GM21576 (cell line): ENCODE measurements around the gene PRTFDC1.

ENCODE experiments used
- ATAC-seq: cut with Tn5 transposase; IDR thresholded peaks from one replicate; pipeline ENCODE4 v1.9.1; 2021; ENCODE audit warnings: mild to moderate bottlenecking, moderate library complexity; ENCODE audit not compliant: unreplicated experiment

The PRTFDC1 gene

DNA sequence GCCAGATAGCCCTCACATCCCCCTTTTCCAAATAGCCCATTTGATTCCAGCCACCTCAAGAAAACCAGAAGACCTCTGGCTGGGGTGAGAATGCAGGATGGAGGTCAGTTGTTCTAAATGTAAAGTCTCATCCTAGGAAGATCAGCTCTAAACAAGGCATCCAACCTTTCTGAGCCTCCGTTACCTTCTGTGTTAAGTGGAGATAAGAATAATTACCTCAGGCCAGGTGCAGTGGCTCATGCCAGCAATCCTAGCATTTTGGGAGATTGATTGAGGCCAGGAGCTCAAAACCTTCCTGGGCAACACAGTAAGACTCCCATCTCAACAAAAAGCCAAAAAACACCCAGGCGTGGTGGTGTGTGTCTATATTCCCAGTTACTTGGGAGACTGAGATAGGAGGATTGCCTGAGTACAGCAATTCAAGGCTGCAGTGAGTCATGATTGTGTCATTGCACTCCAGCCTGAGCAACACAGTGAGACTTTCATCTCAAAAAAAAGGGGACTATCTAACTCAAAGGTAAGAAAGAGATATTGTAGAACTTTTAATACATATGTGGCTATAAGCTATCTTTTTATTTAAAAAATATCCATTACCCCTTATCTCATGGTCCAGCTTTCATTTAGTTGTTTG, 43.5 kb downstream of the PRTFDC1 start:
- no peak for ATAC-seq

DNA sequence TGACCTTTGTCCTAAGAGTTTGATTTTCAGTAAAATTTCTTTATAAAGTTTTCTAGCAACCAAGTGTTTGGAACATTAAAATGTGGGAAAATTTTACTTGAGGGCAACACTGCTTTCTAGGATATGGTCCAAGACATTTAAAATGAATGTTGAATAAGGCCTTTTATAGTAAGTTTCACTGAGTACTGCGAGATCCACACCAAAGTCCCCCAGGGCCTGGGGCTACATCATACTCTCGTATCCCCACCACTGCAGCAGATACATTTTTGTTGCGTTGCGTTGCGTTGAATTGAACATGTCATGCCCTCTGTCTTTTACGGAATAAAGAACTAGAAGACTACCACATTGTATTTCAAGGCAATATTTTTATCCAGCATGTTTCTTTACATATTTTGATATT, 44.5 kb downstream of the PRTFDC1 start:
- no peak for ATAC-seq

DNA sequence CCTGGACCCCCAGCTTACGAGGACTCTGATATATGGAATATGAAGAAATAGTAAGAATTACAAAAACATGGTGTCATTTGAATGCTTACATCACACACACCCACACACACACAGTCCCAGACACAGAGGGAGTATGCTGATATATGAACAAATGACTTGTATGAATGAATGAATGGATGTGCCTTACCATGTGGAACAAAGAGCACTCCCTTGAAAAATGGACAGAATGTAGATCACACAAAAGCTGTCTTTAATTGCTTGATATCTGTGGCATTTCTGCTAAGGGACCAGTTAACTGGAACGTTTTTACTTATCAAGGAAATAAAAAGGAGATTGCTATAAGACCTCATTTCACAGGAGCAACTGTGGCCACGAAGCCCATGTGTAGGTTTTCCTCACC, 46.0 kb downstream of the PRTFDC1 start:
- no peak for ATAC-seq

- ATAC-seq: no peak
Measured at GRCh38 chr10:24904824-24905223, 47.6 kb downstream of the PRTFDC1 start.

DNA sequence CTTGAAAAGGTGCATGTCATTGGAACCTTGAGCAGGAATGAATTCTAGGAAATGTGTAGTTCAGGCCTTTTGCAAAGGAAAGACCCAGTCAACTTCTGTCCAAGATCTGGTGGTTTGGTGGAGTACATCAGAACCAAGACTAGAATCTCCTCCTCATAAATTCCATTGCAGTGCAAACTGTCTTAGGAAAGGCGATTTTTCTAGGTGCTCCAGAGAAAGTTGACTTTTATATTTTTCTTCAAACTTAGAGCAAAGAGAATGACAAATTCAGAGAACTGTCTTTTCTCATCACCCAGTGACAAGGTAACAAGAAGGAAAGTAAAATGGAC, 50.0 kb downstream of the PRTFDC1 start:
- ATAC-seq: no peak

- ATAC-seq: peak; percentile 28
Measured at GRCh38 chr10:24901686-24902399, 50.6 kb downstream of the PRTFDC1 start.

GRCh38 chr10:24900888-24901685, 51.3 kb downstream of the PRTFDC1 start:
- ATAC-seq: peak; percentile 83

GRCh38 chr10:24899571-24899970, 52.8 kb downstream of the PRTFDC1 start:
- no peak for ATAC-seq

- no peak for ATAC-seq
Measured at GRCh38 chr10:24898501-24898900, 53.9 kb downstream of the PRTFDC1 start.

GRCh38 chr10:24897326-24897926, 55.0 kb downstream of the PRTFDC1 start:
- ATAC-seq: no peak

- no peak for ATAC-seq
Measured at GRCh38 chr10:24894728-24895127, 57.7 kb downstream of the PRTFDC1 start.

DNA sequence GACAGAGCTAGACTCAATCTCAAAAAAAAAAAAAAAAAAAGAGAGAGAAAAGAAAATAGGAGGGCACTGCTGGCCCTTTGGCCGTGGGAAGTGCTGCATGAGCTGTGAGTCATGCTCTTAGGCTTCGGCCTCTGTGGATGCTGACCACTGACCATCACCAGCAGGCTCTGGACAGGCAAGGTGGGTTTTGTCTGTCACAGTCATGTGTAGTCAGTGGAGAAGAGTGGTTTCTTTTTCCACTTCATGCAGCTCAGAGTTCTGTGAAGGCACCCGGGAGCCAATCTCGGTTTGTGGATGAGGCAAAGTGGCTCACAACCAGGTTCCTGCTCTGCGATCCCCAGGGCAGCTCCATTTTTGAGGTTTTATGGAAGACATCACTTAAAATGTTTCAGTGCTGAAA, 58.1 kb downstream of the PRTFDC1 start:
- ATAC-seq: no peak

DNA sequence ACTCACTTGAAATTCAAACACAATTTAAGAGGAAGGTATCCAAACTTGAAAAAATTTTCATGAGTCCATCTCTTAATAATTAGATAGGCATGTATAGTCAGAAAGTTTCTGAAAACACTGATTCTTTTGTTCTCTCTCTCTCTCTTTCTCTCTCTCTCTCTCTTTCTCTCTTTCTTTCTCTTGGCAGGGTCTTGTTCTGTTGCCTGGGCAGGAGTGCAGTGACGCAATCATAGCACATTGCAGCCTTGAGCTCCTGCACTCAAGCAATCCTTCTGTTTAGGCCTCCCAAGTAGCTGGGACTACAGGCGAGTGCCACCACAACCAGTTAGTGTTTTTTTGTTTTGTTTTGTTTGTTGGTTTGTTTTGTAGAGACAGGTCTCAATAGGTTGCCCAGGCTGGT, 59.3 kb downstream of the PRTFDC1 start:
- ATAC-seq: no peak

DNA sequence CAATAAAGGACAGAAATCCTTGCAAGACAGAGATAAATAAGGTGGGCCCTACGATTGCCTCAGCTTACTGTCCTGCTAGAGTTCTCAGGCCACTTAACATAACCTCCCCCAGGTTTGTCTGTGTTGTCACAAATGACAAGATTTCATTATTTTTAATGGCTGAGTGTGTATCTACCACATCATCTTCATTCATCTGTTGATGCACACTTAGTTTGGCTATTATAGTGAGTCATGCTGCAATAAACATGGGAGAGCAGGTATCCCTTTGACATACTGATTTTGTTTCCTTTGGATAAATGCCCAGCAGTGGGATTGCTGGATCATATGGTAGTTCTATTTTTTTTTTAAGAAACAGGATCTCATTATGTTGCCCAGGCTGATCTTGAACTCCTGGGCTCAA, 60.6 kb downstream of the PRTFDC1 start:
- ATAC-seq: no peak

DNA sequence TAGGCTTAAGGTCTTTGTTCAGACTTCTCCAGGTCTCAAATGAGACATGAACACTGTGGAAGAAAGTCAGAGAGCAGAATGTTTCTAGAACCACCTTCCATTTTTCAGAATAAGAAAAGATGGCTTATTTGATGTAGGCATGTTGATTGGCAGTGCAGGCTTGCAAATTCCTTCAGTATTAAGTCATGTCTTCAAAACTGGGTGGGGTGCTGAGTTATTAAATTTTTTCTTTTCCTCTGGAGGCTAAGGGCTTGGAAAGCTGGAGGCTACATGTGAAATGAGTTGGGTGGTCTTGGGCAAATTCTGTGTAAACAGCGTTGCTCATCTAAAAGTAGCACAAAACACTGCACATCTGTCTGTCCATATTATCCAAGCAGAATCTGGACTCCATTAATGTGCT, 62.8 kb downstream of the PRTFDC1 start:
- ATAC-seq: no peak

DNA sequence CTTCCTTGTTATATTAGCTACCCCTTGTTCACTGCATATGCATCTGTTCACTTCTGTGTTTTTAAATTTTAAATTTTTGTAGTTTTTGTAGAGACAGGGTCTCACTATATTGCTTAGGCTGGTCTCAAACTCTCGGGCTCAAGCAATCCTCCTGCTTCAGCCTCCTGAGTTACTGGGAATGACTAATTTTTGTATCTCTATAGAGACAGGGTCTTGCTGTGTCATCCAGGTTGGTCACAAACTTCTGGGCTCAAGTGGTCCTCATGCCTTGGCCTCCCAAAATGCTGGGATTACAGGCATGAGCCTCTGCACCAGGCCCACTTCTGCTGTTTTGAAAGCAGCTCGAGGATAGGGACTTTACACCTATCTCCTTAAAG, 64.6 kb downstream of the PRTFDC1 start:
- peak; percentile 3 for ATAC-seq

GRCh38 chr10:24886290-24886680, 66.1 kb downstream of the PRTFDC1 start:
- ATAC-seq: no peak

DNA sequence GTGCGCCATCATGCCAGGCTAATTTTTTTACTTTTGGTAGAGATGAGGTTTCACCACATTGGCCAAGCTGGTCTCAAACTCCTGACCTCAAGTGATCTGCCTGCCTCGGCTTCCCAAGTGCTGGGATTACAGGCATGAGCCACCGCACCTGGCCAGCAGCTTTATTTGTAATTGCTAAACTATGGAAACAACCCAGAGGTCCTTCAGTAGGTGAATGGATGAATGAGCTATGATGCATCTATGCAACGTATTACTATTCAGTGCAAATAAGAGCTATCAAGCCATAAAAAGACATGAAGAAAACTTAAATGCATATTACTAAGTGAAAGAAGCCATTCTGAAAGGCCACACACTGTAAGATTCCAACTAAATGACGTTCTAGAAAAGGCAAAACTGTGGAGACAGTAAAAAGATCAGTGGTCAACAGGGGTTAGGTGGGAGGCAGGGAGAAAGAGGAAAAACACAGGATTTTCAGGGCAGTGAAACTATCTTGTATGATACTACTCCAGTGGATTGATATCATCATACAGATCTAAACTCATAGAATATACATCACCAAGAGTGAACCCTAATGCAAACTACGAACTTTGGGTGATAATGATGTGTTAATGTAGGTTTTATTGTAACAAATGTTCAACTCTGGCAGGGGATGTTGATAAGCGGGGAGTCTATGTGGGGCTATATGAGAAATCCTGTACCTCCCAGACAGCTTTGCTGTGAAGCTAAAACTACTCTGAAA, 66.7 kb downstream of the PRTFDC1 start:
- no peak for ATAC-seq

GRCh38 chr10:24884793-24885192, 67.6 kb downstream of the PRTFDC1 start:
- no peak for ATAC-seq

DNA sequence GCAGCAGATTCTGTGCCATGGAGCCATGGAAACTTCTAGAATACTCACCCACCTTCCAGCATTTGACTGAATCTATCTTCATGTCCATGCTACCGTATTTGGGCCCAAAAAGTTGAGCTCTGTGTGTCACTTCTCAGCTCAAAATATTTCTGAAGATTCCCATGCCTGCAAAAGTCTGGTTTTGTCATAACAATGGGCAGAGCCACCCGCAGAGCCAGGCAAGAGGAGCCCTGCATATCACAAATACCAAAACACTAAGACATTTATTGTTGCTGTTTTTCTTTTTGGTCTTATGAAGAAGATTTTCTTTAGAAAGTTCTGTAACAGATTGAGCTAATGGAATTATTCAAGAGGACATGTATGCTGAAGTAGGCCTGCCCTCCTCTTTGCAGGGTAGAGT, 68.1 kb downstream of the PRTFDC1 start:
- no peak for ATAC-seq

- no peak for ATAC-seq
Measured at GRCh38 chr10:24883176-24883575, 69.2 kb downstream of the PRTFDC1 start.
